Activated gamma-delta T cell (primary cell): ENCODE measurements around the gene R3HCC1L.
"Not testable (repeated sequence)": the region's sequence is repeated elsewhere in the genome, so short reads cannot be mapped to it uniquely, and the experiment has no call there.

Experiments used
- DNase-seq: peaks from one replicate; lab custom pipeline; 2025; lab: John Stamatoyannopoulos, UW

Gene R3HCC1L

GRCh38 chr10:98172495-98172894, 38.0 kb downstream of the R3HCC1L start:
- DNase-seq = no peak

- DNase-seq = no peak
These were observed 38.8 kb downstream of the R3HCC1L start for GRCh38 chr10:98173260-98173659.

DNA sequence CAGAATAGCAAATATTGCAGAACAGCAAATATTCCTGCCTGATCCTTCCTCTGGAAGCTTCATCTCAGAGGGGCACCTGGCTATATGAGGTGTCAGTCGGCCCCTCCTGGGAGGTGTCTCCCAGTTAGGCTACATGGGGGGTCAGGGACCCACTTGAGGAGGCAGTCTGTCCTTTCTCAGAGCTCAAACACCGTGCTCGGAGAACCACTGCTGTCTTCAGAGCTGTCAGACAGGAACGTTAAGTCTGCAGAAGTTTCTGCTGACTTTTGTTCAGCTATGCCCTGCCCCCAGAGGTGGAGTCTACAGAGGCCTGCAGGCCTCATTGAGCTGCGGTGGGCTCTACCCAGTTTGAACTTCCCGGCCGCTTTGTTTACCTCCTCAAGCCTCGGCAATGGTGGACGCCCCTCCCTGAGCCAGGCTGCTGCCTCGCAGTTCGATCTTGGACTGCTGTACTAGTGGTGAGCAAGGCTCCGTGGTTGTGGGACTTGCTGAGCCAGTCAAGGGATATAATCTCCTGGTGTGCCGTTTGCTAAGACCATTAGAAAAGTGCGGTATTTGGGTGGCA, 48.0 kb downstream of the R3HCC1L start:
- not testable (repeated sequence) for DNase-seq

DNA sequence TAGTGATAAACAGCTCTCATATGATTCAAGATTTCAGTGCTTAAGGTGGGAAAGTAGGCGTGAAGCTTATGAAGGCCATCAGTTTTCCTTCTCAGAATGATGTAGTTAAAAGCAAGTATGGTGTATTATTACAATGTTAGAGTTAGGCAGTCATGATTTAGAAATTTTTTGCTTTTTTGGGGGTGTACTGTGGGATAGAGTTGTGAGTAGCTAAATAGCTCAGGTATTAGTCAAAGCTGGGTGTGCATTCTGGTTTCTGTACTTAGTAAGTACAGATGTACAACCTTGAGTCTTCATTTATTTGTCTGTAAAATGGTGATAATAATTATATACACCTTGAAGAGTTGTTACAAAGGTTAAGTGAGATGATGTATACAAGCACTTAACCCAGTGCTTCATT, 52.2 kb downstream of the R3HCC1L start:
- DNase-seq = no peak

GRCh38 chr10:98190773-98191172, 56.3 kb downstream of the R3HCC1L start:
- not testable (repeated sequence) for DNase-seq

GRCh38 chr10:98193037-98193436, 58.6 kb downstream of the R3HCC1L start:
- no peak for DNase-seq

GRCh38 chr10:98194633-98195032, 60.2 kb downstream of the R3HCC1L start:
- no peak for DNase-seq

DNA sequence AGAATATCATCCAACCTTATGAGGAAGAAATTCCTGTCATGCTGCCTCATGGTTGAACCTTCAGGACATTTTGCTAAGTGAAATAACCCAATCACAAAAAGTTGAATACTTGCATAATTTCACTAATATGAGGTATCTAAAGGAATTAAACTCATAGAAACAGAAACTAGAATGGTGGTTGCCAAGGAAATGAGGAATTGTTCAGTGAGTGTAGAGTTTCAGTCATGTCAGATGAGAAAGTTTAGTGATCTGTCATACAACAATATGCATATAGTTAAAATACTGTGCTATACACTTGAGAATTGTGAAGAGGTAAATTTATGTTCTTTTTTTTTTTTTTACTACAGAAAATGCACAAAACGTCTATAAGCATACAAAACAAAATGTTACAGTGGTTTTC, 60.7 kb downstream of the R3HCC1L start:
- DNase-seq = no peak

- no peak for DNase-seq
These were observed 62.5 kb downstream of the R3HCC1L start for GRCh38 chr10:98196985-98197384.

DNA sequence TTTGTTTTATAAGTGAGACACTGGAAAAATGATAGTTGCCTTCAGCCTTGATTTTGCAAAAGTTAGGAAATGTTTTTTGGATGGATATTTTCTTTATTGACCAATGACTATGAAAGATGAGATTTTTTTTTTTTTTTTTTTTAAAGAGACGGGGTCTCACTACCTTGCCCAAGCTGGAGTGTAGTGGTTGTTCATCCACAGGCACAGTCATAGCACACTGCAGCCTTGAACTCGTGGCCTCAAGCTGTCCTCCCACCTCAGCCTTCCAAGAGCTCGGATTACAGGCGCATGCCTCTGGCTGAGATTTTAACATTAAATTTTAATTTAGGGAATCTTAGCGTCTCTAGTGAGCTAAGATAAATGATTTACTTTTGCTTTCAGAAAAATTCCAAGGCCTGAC, 67.3 kb downstream of the R3HCC1L start:
- DNase-seq = no peak

GRCh38 chr10:98202378-98202777, 67.9 kb downstream of the R3HCC1L start:
- no peak for DNase-seq

DNA sequence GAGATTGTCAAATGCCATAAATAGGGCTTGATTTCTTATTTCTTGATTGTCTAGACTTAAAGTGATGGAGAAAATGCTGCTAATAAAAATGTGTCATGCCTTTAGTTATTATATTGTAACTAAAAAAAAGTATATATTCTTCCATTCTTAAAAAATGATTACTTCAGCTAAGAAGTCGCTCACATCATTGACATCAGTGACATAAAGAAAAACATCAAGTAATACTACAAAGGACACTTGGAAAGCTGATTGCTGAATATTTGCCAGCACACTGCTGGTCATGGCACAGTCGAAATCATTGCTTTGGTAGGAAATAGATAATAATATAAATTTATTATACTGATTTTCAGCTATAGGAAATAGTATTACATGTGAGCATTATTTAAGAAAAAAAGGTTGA, 70.9 kb downstream of the R3HCC1L start:
- no peak for DNase-seq

DNA sequence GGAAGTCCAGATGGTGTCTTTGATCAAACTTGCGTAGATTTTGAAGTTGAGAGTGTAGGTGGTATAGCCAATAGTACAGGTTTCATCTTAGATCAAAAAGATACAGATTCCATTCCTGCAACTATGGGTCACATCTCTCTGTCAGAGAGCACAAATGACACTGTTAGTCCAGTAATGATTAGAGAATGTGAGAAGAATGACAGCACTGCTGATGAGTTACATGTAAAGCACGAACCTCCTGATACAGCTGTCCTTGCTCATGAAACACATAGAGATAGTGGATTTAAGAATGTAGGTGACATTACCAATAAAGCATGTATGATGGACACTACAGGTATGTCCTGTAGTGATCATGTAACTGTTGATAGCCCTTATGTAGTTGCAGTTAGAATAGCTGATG, 74.5 kb downstream of the R3HCC1L start:
- no peak for DNase-seq

DNA sequence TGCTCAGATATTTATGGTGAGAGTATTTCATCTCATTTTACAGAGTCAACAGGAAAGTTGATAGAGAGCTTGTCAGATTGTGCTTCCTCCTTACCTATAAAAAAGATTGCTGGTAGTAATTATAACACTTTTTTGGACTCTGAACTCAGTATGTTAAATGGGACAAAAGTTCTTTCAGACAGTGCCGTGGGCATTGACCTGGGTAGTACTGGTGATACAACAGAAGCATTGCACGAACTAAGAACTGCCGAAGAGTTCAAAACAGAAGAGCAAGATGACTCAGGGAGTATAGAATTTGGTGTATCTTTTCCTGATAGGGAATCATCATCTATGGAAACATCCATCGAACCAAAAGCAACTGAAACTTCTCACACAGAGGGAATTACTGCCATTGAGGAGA, 75.0 kb downstream of the R3HCC1L start:
- DNase-seq = no peak

- no peak for DNase-seq
These were observed 77.7 kb downstream of the R3HCC1L start for GRCh38 chr10:98212196-98212595.

DNA sequence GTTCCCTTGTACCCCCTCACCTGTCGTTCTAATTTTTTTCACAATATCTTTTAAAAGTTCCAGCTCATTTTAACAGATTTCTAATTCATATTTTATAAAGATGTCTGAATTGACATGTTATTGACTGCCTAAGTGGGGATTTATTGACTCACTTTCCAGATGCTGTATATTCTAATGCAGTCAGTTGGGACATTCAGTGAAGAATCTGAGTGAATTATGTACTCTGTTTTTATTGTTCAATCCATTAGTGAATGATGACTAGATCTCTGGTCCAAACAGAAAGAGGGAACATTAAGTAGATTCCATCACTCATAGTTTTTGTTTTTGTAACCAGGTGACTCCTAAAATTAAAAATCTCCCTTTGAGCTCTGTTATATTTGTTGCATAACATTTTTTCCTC, 79.3 kb downstream of the R3HCC1L start:
- DNase-seq = no peak

GRCh38 chr10:98215373-98215772, 80.9 kb downstream of the R3HCC1L start:
- DNase-seq = no peak

- no peak for DNase-seq
These were observed 83.3 kb downstream of the R3HCC1L start for GRCh38 chr10:98217801-98218200.

GRCh38 chr10:98223874-98224273, 89.4 kb downstream of the R3HCC1L start:
- DNase-seq = no peak

GRCh38 chr10:98224509-98224908, 90.1 kb downstream of the R3HCC1L start:
- DNase-seq = no peak

DNA sequence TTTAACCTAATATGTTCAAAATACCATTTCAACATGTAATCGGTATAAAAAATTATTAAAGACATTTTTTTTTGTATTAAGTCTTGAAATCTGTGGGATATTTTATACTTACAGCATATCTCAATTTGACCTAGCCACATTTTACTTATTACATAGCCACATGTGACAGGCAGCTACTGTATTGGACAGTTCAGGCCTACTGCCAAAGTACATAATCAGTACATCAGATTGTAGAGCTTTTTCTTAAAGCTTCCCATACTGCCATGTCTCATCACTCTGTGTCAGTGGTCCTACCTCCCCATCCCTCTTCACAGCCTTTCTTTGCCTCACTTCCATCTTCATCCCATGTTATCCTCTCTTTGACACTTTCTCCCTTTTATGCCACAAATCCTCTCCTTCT, 90.5 kb downstream of the R3HCC1L start:
- no peak for DNase-seq

DNA sequence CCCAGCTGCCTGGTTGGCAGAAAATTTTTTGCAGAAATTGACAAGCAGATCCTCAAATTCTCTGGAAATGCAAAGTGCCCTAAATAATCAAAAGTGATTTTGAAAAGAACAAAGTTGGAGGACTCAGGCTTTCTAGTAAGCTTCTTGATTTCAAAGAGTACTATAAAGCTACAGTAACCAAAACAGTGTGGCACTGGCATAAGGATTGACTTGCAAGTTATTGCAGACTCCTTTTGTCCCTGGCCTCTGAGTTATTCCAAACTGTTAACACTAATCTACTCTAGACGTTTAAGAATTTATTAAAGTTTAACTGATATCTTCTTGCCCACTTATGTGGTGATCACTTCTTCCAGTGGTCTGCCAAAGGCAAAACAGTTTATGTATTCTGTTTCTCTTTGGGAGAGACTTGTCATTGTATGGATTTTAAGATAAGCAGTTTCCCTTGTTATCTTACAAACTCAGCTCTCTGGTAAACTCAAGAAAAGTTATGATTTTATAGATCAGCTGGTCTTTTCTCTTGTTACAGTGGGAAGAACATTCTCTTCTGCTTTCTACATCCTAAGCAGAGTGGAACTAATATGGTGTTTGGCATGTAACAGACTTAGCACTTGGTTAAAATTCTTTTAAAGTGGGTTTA, 92.2 kb downstream of the R3HCC1L start:
- no peak for DNase-seq

DNA sequence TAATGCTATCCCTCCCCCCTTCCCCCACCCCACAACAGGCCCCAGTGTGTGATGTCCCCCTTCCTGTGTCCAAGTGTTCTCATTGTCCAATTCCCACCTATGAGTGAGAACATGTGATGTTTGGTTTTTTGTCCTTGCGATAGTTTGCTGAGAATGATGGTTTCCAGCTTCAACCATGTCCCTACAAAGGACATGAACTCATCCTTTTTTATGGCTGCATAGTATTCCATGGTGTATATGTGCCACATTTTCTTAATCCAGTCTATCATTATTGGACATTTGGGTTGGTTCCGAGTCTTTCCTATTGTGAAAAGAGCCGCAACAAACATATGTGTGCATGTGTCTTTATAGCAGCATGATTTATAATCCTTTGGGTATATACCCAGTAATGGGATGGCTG, 93.3 kb downstream of the R3HCC1L start:
- not testable (repeated sequence) for DNase-seq

GRCh38 chr10:98228266-98228665, 93.8 kb downstream of the R3HCC1L start:
- DNase-seq = not testable (repeated sequence)
